Chondrocyte (in vitro differentiated cells): ENCODE data around the gene DPP3. TPM values are rescaled to one million over a fixed set of nuclear protein-coding genes. Genes with fewer than 3 reads are reported as not detected.
A peak's percentile ranks its signal among the peaks of the same experiment; 100 is the strongest.

Source experiments
- DNase-seq: peaks from one replicate; pipeline ENCODE4 v3.0.0; 2021; ENCODE audit warnings: mixed read lengths, low spot score
- H3K27ac Mint-ChIP-seq: one replicate; pipeline ENCODE4 v1.8.0; 2021; ENCODE audit warnings: mild to moderate bottlenecking, moderate library complexity, mixed read lengths; ENCODE audit not compliant: unreplicated experiment
- H3K27me3 Mint-ChIP-seq: 2 replicates; pipeline ENCODE4 v1.8.0; 2021; ENCODE audit warnings: low read depth, mixed read lengths
- H3K36me3 Mint-ChIP-seq: 2 replicates; pipeline ENCODE4 v1.8.0; 2021; ENCODE audit warnings: low read depth, mixed read lengths
- H3K4me1 Mint-ChIP-seq: 2 replicates; pipeline ENCODE4 v1.8.0; 2021; ENCODE audit warnings: low read depth, mild to moderate bottlenecking, mixed read lengths
- H3K4me3 Mint-ChIP-seq: one replicate; pipeline ENCODE4 v1.8.0; 2021; ENCODE audit warnings: mild to moderate bottlenecking, moderate library complexity, mixed read lengths; ENCODE audit not compliant: unreplicated experiment
- H3K9me3 Mint-ChIP-seq: 2 replicates; pipeline ENCODE4 v1.8.0; 2021; ENCODE audit warnings: low read depth, mixed read lengths
- CTCF ChIP-seq: fragments of 200-600 bp; sonication (generic); IDR thresholded peaks from 2 replicates; pipeline ENCODE4 v1.5.0; 2021; ENCODE audit warnings: antibody characterized with exemption, mild to moderate bottlenecking, moderate library complexity
- total RNA-seq: library from RNA; stranded (reverse); gene quantifications from 3 replicates; pipeline ENCODE4 v1.2.1, GENCODE V29; 2021

DPP3 gene
- total RNA-seq, 1 donor from 2014 or later: 44.4 TPM

- TF ChIP-seq CTCF: no peak
- Mint-ChIP-seq H3K4me1 (peaks cover 3% of the 10 kb centered on the region), H3K9me3 (no peaks in the 10 kb centered on the region), H3K36me3 (peaks cover 13% of the 10 kb centered on the region), H3K4me3 (no peak overlapping the region), H3K27me3 (no peaks in the 10 kb centered on the region), H3K27ac (no peak overlapping the region)
- DNase-seq: no peak
Observed at GRCh38 chr11:66505276-66505816, 25.1 kb downstream of the DPP3 start.

- no peak overlapping the region for H3K4me3 Mint-ChIP-seq
- no peak for TF ChIP-seq CTCF
- peak overlapping the region; percentile 73 for H3K27ac Mint-ChIP-seq
- H3K9me3 Mint-ChIP-seq: no peaks in the 10 kb centered on the region
- H3K4me1 Mint-ChIP-seq: peaks cover 12% of the 10 kb centered on the region
- H3K27me3 Mint-ChIP-seq: no peaks in the 10 kb centered on the region
- H3K36me3 Mint-ChIP-seq: peaks cover 7% of the 10 kb centered on the region
- DNase-seq: no peak
Observed at GRCh38 chr11:66509131-66509561, 28.9 kb downstream of the DPP3 start.

- peak; percentile 2 for TF ChIP-seq CTCF
- no peaks in the 10 kb centered on the region for H3K27me3 Mint-ChIP-seq
- DNase-seq: peak; percentile 96
- H3K4me1 Mint-ChIP-seq: peaks cover 12% of the 10 kb centered on the region
- H3K4me3 Mint-ChIP-seq: peak within 1 kb of the TSS; percentile 96
- H3K36me3 Mint-ChIP-seq: peaks cover 10% of the 10 kb centered on the region
- peak within 1 kb of the TSS; percentile 82 for H3K27ac Mint-ChIP-seq
- no peaks in the 10 kb centered on the region for H3K9me3 Mint-ChIP-seq
Observed at GRCh38 chr11:66510271-66510989, 30.2 kb downstream of the DPP3 start, which contains the start of gene BBS1. Gene BBS1, plus strand, starts transcription at chr11:66510635. Its CDS starts 25 bp downstream, at chr11:66510660.

GRCh38 chr11:66510990-66511339, 30.7 kb downstream of the DPP3 start:
- H3K27ac Mint-ChIP-seq: peak overlapping the region; percentile 82
- peaks cover 12% of the 10 kb centered on the region for H3K4me1 Mint-ChIP-seq
- no peak for TF ChIP-seq CTCF
- no peaks in the 10 kb centered on the region for H3K27me3 Mint-ChIP-seq
- no peak for DNase-seq
- peak overlapping the region; percentile 96 for H3K4me3 Mint-ChIP-seq
- peaks cover 10% of the 10 kb centered on the region for H3K36me3 Mint-ChIP-seq
- H3K9me3 Mint-ChIP-seq: no peaks in the 10 kb centered on the region

- Mint-ChIP-seq H3K27ac (no peak overlapping the region), H3K36me3 (peaks cover 22% of the 10 kb centered on the region), H3K9me3 (no peaks in the 10 kb centered on the region), H3K4me3 (no peak overlapping the region), H3K27me3 (no peaks in the 10 kb centered on the region), H3K4me1 (no peaks in the 10 kb centered on the region)
- no peak for DNase-seq
- no peak for TF ChIP-seq CTCF
Observed at GRCh38 chr11:66523611-66524010, 43.4 kb downstream of the DPP3 start.
